Stimulated activated CD8-positive, alpha-beta memory T cell treated with anti-CD3 and anti-CD28 coated beads, Interleukin-12 subunit alpha, Interleukin-12 subunit beta, amount 100 ng/mL, for 1 hour (primary cell): ENCODE measurements around the gene C6orf132.

Source experiments
- DNase-seq: peaks from one replicate; pipeline ENCODE4 v3.0.0-alpha.2; 2020; ENCODE audit warnings: low read depth

Gene C6orf132

DNA sequence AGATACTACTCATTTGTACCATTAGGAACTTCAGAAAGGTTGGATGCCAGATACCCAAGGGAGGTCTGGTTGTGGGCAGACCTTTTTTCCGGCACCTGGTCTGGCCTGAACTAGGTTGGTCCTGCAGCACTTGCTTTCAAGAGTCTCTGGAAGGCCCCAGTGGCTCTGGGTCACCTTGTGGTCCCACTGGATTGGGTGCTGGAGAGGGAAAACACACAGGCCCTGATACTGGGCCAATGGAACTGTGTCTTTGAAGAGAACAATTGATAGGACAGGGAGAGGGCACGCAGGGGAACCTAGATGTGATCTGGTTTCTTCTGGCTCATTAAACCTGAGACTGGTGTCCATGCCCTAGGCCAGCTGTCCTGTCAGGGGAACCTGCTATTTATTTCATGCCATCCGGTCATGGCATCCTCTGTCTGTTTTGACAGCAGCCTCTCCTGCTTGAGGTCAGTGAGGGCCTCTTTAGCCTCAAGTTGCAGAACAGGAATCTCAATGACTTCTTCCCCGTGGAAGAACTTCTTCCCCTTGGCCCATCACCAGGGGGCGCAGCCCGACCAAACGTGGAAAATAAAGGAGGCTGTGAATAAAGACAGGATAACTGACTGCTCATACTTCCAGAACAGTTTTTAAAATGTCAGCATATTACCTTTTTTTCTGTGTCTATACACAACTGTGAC lies 67.1 kb downstream of the C6orf132 start:
- peak; percentile 21 for DNase-seq

DNA sequence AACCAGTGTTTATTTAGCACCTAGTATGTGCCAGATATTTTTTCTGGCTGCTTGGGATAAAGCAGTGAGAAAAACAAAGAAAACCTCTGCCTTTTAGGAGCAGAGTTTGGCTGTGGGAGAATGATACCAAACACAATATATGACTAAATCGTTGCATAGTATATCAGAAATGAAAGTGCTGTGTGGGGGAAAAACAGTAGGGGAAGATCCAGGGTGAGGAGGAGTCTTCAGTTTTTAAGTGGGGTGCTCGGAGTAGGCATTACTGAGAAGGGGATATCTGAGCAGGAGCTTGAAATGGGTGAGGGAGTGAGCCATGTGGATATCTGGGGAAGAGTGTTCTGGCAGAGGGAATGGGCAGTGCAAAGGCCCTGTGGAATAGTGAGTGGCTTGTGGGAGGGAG lies 69.1 kb downstream of the C6orf132 start:
- no peak for DNase-seq

DNA sequence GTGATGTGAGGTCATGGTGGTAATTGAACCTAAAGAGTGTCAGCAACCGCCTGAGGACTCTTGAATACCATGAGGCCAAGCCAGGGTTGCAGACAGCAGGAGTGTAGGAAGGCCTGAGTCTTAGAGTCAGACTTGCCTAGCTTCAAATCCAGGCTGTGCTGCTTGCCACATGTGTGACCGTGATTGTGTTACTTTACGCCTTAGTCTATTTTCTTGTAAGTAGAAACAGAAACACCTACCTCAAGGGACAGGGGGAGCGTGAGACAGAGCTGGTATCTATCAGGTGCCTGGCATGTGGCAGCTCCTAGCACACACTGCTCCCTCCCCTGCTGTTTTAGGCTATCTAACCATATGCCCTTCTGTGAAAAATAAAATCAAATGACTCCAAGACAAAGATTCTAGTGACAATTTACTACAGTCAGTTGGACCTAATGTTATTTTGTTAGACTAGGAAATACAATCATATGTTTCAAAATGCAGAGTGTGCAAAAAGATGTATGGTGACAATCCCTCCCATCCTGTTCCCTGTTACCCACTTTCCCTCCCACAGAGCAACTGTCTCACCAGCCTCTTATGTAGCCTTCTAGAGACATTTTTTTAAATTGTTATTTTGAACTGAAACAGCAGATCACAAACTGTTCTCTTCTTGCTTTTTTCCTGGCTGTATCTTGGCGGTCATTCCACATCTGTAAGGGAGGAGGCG lies 70.4 kb downstream of the C6orf132 start:
- no peak for DNase-seq

DNA sequence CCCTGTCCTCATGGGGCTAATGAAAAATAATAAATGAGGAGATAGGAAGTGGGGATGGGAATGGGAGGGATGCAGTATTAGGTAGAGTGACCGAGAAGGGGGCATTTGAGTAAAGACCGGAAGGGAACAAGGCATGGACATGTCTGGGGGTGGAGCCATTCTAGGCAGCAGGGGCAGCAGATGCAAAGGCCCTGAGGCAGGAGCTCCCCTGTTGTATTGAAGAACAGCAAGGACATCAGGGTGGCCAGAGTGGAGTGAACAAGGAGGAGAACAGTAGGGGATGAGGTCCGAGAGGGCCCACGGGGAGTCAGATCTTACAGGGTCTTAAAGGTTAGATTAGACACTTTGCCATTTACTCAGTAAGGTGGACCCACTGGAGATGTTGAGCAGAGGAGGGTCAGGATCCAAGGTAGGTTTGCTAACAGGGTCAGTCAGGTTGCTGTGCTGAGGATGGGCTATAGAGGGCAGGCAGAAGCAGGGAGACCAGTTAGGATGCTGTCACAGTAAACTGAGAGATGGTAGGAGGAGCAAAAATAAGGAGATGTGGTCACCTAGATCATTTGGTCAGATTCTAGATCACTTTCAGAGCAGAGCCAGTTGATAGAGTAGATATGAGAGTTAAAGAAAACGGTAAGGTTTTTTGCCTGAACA lies 73.4 kb downstream of the C6orf132 start:
- DNase-seq = no peak

DNA sequence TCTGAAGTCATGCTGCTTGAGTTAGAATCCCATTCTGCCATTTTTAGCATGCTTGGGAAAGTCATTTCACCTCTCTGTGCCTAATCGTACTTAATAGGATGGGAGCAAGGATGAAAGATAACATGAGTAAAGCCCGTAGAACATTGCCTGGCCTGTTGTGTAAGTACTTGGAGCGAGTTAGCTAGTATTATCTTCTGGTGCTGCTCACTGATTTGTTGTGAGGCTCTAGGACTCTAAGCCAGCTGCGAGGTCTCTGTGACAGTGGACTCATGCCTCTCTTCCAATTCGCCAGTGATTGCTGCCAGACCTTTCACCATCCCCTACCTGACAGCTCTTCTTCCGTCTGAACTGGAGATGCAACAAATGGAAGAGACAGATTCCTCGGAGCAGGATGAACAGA lies 74.2 kb downstream of the C6orf132 start:
- no peak for DNase-seq

DNA sequence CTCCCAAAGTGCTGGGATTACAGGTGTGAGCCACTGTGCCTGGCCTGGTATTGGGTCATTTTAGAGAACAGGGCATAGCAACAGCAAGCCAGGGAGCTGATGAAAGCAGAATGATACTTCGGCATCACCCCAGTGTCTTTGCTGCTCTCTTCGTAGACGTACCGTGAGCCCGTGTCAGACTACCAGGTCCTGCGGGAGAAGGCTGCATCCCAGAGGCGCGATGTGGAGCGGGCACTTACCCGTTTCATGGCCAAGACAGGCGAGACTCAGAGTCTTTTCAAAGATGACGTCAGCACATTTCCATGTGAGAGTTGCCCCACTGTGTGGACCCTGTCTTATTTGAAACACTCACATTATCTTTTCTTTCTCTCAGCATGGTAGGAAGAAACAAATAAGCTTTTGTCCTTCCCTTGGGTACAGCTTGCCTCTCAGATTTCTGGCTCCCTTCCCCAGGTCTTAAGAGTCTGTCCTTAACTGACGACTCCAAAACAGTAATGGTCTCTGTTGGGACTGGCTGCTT lies 76.2 kb downstream of the C6orf132 start:
- no peak for DNase-seq

DNA sequence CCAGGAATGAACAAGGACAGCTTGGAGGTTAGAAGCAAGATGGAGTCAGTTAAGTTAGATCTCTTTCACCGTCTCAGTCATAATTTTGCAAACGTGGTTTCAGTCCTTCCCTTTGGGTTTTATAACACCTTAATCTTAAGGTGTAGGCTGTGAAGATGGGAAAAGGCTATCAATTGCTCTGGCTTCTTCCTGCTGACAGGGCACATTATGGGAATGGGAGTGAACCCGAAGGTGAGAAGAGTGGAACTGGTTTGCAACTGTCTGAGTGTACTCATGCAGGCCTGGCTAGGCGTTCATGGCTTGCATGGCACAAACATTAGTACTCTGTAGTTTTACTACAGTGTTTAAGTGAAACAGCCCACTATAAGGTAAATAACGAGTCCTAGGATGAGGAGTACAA lies 82.7 kb downstream of the C6orf132 start:
- no peak for DNase-seq

DNA sequence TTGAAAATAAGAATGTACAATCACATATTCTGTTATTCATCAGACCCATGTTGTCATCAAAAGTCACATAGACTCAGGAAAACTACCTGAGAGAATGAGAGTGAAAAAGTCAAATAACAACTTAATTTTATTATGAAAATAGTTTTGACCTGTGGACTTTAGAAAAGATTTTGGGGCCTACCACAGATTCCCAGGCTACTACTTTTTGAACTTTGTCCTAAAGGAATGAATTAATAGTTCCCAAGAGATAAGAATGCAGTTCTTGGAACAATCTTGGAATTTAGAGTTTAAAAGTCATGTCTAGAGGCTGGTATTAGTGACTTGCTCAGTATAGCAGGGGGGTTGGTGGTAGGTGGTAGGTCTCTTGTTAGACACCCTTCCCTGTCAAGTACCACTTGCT lies 88.8 kb downstream of the C6orf132 start:
- no peak for DNase-seq

DNA sequence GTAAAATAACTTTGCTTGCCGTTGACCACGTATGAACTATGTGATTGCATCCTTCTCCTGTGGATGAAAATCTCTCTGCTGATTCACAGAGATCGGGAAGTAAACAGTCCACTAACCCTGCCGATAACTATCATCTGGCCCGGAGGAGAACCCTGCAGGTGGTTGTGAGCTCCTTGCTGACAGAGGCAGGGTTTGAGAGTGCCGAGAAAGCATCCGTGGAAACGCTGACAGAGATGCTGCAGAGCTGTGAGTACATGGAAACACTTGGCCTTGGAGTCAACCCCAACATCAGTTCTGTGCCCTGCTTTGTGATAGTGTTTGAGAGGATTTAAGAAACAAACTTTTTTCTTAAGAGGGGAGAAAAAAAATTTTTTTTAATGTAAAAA lies 91.2 kb downstream of the C6orf132 start:
- no peak for DNase-seq
